ENCODE results near the gene PSMA3.

Gene PSMA3

GRCh38 chr14:58299401-58300330, 55.0 kb downstream of the PSMA3 start:
- peak; percentile 31 for DNase-seq (ENCODE audit: low spot score)

GRCh38 chr14:58301416-58301815, 56.8 kb downstream of the PSMA3 start:
- DNase-seq (ENCODE audit: low spot score): no peak

DNA sequence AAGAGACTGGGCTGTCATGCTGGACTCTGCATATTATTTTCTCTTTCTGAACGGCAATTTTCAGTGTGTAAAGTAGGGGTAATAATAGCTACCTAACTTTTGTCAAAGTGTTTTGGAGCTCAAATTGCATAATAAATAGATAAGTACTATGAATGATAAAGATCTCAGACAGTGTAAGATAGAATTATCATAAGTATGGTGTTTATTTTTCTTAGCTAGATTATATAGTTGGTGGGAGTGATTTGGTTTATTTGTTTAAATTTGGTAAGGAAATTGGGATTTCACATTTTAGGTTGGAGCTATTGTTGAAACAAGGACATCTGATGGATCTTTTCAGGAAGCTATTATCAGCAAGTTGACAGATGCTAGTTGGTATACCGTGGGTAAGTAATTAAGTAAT, 61.1 kb downstream of the PSMA3 start:
- no peak for DNase-seq (ENCODE audit: low spot score)

DNA sequence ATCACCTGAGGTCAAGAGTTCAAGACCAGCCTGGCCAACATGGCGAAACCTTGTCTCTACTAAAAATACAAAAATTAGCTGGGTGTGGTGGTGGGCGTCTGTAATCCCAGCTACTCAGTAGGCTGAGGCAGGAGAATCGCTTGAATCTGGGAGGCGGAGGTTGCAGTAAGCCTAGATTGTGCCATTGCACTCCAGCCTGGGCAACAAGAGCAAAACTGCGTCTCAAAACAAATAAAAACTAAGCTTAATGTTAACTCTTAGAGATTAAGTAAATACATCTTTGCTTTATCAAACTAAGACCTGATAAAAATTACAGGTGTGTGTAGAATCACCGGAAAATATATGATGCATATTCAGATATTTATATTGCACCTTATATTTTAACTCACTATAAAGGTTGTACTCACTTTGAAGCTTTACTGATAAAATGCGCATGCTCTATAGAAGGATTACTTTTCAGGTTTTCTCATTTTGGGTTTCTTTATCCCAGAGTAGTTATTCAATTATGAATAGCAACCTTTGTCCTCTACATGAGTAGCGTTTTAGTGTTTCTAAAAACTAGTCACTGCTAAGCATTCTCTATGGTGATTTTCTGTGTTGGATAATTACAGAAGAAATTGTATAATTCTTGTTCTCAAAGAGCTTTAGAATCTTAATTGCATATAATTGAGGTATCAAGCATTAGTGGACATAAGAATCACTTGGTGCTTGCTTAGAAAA, 63.1 kb downstream of the PSMA3 start:
- DNase-seq (ENCODE audit: low spot score): no peak

GRCh38 chr14:58309086-58309485, 64.4 kb downstream of the PSMA3 start:
- DNase-seq (ENCODE audit: low spot score): no peak

GRCh38 chr14:58313699-58314098, 69.1 kb downstream of the PSMA3 start:
- DNase-seq (ENCODE audit: low spot score): no peak

GRCh38 chr14:58315606-58316005, 71.0 kb downstream of the PSMA3 start:
- no peak for DNase-seq (ENCODE audit: low spot score)

Data from Ammon's horn (tissue), 1 donor.